SK-N-SH treated with all-trans-retinoic acid at 6 μM for 48 hours (cell line): Measurements from ENCODE around the gene SSBP4.

Experiments used
- ATAC-seq: fragments of 200-7000 bp; cut with Tn5 transposase; 3 replicates; pipeline ENCODE4 v1.9.1; 2020; ENCODE audit warnings: mild to moderate bottlenecking, moderate library complexity
- ARNTL ChIP-seq: fragments of 450-650 bp; formaldehyde crosslinking; IDR thresholded peaks from 2 replicates; pipeline ENCODE4 v1.5.0; 2020; ENCODE audit warnings: low read depth, mild to moderate bottlenecking, moderate library complexity, borderline replicate concordance
- BACH2 ChIP-seq: fragments of 250-450 bp; sonication (Bioruptor Pico); IDR thresholded peaks from 2 replicates; pipeline ENCODE4 v1.9.0; 2021; ENCODE audit warnings: mild to moderate bottlenecking, borderline replicate concordance
- CREB5 ChIP-seq: fragments of 250-450 bp; sonication (Bioruptor Pico); IDR thresholded peaks from 2 replicates; pipeline ENCODE4 v1.5.1; 2020; ENCODE audit warnings: low read depth, mild to moderate bottlenecking, moderate library complexity
- GLIS3 ChIP-seq: fragments of 250-450 bp; sonication (Bioruptor Pico); IDR thresholded peaks from 2 replicates; pipeline ENCODE4 v1.5.0; 2020; ENCODE audit warnings: mild to moderate bottlenecking, moderate library complexity
- ISL1 ChIP-seq: fragments of 250-450 bp; sonication (Bioruptor Pico); IDR thresholded peaks from 2 replicates; pipeline ENCODE4 v2.1.2; 2022; ENCODE audit warnings: mild to moderate bottlenecking, moderate library complexity
- OSR1 ChIP-seq: fragments of 250-450 bp; sonication (Bioruptor Pico); IDR thresholded peaks from 2 replicates; pipeline ENCODE4 v1.8.0; 2022; ENCODE audit warnings: moderate library complexity, mild to moderate bottlenecking, inconsistent platforms
- PATZ1 ChIP-seq: fragments of 250-450 bp; sonication (Bioruptor Pico); IDR thresholded peaks from 2 replicates; pipeline ENCODE4 v1.8.0; 2020; ENCODE audit warnings: mild to moderate bottlenecking, moderate library complexity, borderline replicate concordance
- PPARA ChIP-seq: fragments of 250-450 bp; sonication (Bioruptor Pico); IDR thresholded peaks from 2 replicates; pipeline ENCODE4 v1.5.0; 2020; ENCODE audit warnings: mild to moderate bottlenecking, borderline replicate concordance
- RARB ChIP-seq: fragments of 250-450 bp; sonication (Bioruptor Pico); IDR thresholded peaks from 2 replicates; pipeline ENCODE4 v1.8.0; 2021; ENCODE audit warnings: mild to moderate bottlenecking, moderate library complexity
- SNAI2 ChIP-seq: fragments of 250-450 bp; sonication (Bioruptor Pico); IDR thresholded peaks from 2 replicates; pipeline ENCODE4 v1.5.0; 2020; ENCODE audit warnings: mild to moderate bottlenecking, moderate library complexity
- TCF4 ChIP-seq: fragments of 250-450 bp; sonication (Bioruptor Pico); IDR thresholded peaks from 2 replicates; pipeline ENCODE4 v1.8.0; 2021; ENCODE audit warnings: mild to moderate bottlenecking, moderate library complexity, borderline replicate concordance
- TOX ChIP-seq: fragments of 250-450 bp; sonication (Bioruptor Pico); IDR thresholded peaks from 2 replicates; pipeline ENCODE4 v1.8.0; 2021; ENCODE audit warnings: mild to moderate bottlenecking, moderate library complexity, borderline replicate concordance
- TSHZ2 ChIP-seq: fragments of 250-450 bp; sonication (Bioruptor Pico); IDR thresholded peaks from 2 replicates; pipeline ENCODE4 v1.5.0; 2020; ENCODE audit warnings: mild to moderate bottlenecking, moderate library complexity
- ZC3H10 ChIP-seq: fragments of 250-450 bp; sonication (Bioruptor Pico); IDR thresholded peaks from 2 replicates; pipeline ENCODE4 v1.5.1; 2021; ENCODE audit warnings: mild to moderate bottlenecking, moderate library complexity
- ZFP3 ChIP-seq: fragments of 250-450 bp; sonication (Bioruptor Pico); IDR thresholded peaks from 2 replicates; pipeline ENCODE4 v1.5.0; 2020; ENCODE audit warnings: mild to moderate bottlenecking, moderate library complexity
- ZNF565 ChIP-seq: fragments of 450-650 bp; formaldehyde crosslinking; conservative IDR thresholded peaks from 2 replicates; pipeline ENCODE4 v1.5.0; 2020; ENCODE audit warnings: low read depth, mild to moderate bottlenecking, moderate library complexity
- ZNF70 ChIP-seq: fragments of 450-650 bp; formaldehyde crosslinking; IDR thresholded peaks from 2 replicates; pipeline ENCODE4 v1.5.0; 2020; ENCODE audit warnings: mild to moderate bottlenecking, moderate library complexity
- ZNF8 ChIP-seq: fragments of 450-650 bp; formaldehyde crosslinking; IDR thresholded peaks from 2 replicates; pipeline ENCODE4 v1.5.0; 2020; ENCODE audit warnings: mild to moderate bottlenecking, moderate library complexity
- TF ChIP-seq, protein P1 (sequence below): fragments of 250-450 bp; sonication (Bioruptor Pico); IDR thresholded peaks from 2 replicates; pipeline ENCODE4 v1.8.0; 2021; ENCODE audit warnings: low read depth, mild to moderate bottlenecking, moderate library complexity, borderline replicate concordance
- TF ChIP-seq, protein P2 (sequence below): fragments of 250-450 bp; sonication (Bioruptor Pico); IDR thresholded peaks from 2 replicates; pipeline ENCODE4 v1.5.1; 2021; ENCODE audit warnings: mild to moderate bottlenecking, moderate library complexity

Gene SSBP4

GRCh38 chr19:18388960-18389725, 30.1 kb upstream of the SSBP4 start:
- no peak for TF ChIP-seq TCF4
- no peak for TF ChIP-seq ARNTL (CRISPR knock-in tag)
- TF ChIP-seq CREB5 (CRISPR knock-in tag): no peak
- no peak for TF ChIP-seq ISL1 (CRISPR knock-in tag)
- no peak for TF ChIP-seq GLIS3 (CRISPR knock-in tag)
- no peak for TF ChIP-seq ZC3H10 (CRISPR knock-in tag)
- no peak for TF ChIP-seq ZNF8 (CRISPR knock-in tag)
- TF ChIP-seq ZNF565 (CRISPR knock-in tag): no peak
- ATAC-seq: no peak

GRCh38 chr19:18389726-18390064, 29.5 kb upstream of the SSBP4 start:
- TF ChIP-seq ZFP3 (CRISPR knock-in tag) (no peak), PATZ1 (CRISPR knock-in tag) (no peak), ZC3H10 (CRISPR knock-in tag) (no peak), GLIS3 (CRISPR knock-in tag) (no peak), BACH2 (CRISPR knock-in tag) (no peak), RARB (no peak), ZNF565 (CRISPR knock-in tag) (no peak), TOX (CRISPR knock-in tag) (no peak), ARNTL (CRISPR knock-in tag) (no peak), CREB5 (CRISPR knock-in tag) (no peak), PPARA (CRISPR knock-in tag) (no peak), TSHZ2 (CRISPR knock-in tag) (no peak), SNAI2 (no peak)
- TF ChIP-seq, protein P1, sequence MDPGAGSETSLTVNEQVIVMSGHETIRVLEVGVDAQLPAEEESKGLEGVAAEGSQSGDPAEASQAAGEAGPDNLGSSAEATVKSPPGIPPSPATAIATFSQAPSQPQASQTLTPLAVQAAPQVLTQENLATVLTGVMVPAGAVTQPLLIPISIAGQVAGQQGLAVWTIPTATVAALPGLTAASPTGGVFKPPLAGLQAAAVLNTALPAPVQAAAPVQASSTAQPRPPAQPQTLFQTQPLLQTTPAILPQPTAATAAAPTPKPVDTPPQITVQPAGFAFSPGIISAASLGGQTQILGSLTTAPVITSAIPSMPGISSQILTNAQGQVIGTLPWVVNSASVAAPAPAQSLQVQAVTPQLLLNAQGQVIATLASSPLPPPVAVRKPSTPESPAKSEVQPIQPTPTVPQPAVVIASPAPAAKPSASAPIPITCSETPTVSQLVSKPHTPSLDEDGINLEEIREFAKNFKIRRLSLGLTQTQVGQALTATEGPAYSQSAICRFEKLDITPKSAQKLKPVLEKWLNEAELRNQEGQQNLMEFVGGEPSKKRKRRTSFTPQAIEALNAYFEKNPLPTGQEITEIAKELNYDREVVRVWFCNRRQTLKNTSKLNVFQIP (CRISPR knock-in tag): no peak
- TF ChIP-seq, all 23 proteins: peak for 0
- ATAC-seq: no peak

GRCh38 chr19:18390065-18390907, 28.9 kb upstream of the SSBP4 start:
- no peak for ATAC-seq
- TF ChIP-seq PATZ1 (CRISPR knock-in tag) (0 out of 2 replicates have a peak, but pooled peaks have one; percentile 13), ISL1 (CRISPR knock-in tag) (no peak), ZNF70 (CRISPR knock-in tag) (no peak), TCF4 (no peak), RARB (no peak), ZFP3 (CRISPR knock-in tag) (peak; percentile 100), GLIS3 (CRISPR knock-in tag) (peak; percentile 62; the same call in 1 of the 2 replicates), OSR1 (CRISPR knock-in tag) (no peak)
- TF ChIP-seq, protein P2, sequence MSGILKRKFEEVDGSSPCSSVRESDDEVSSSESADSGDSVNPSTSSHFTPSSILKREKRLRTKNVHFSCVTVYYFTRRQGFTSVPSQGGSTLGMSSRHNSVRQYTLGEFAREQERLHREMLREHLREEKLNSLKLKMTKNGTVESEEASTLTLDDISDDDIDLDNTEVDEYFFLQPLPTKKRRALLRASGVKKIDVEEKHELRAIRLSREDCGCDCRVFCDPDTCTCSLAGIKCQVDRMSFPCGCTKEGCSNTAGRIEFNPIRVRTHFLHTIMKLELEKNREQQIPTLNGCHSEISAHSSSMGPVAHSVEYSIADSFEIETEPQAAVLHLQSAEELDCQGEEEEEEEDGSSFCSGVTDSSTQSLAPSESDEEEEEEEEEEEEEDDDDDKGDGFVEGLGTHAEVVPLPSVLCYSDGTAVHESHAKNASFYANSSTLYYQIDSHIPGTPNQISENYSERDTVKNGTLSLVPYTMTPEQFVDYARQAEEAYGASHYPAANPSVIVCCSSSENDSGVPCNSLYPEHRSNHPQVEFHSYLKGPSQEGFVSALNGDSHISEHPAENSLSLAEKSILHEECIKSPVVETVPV (CRISPR knock-in tag): no peak
